HUES64 (cell line): ENCODE data around the gene SYNJ2.
"Not testable (repeated sequence)": the region's sequence is repeated elsewhere in the genome, so short reads cannot be mapped to it uniquely, and the experiment has no call there.

ENCODE experiments used
- H3K27ac ChIP-seq: 2 replicates; pipeline ENCODE4 v1.7.0; 2013; ENCODE audit warnings: low read depth, low read length, inconsistent platforms
- H3K27me3 ChIP-seq: 2 replicates; pipeline ENCODE4 v1.6.1; 2013; ENCODE audit warnings: mild to moderate bottlenecking, low read length; ENCODE audit not compliant: insufficient read depth
- H3K36me3 ChIP-seq: 2 replicates; pipeline ENCODE4 v1.6.1; 2013; ENCODE audit warnings: mild to moderate bottlenecking, low read length; ENCODE audit not compliant: insufficient read depth
- H3K4me1 ChIP-seq: 2 replicates; pipeline ENCODE4 v1.6.1; 2013; ENCODE audit warnings: mild to moderate bottlenecking, low read length, moderate library complexity; ENCODE audit not compliant: insufficient read depth
- H3K4me3 ChIP-seq: 2 replicates; pipeline ENCODE4 v1.5.1; 2013; ENCODE audit warnings: mild to moderate bottlenecking, low read length, moderate library complexity
- H3K9ac ChIP-seq: 2 replicates; pipeline ENCODE4 v1.6.1; 2013; ENCODE audit warnings: mild to moderate bottlenecking, low read depth, low read length
- H3K9me3 ChIP-seq: 2 replicates; pipeline ENCODE4 v1.6.1; 2013; ENCODE audit warnings: low read depth, low read length; ENCODE audit not compliant: insufficient read depth
- WGBS: fragments of 150-250, 120-280 bp; methylation state at CpG from one replicate; pipeline ENCODE4 v1.1.7; 2013; ENCODE audit warnings: missing lambda C conversion rate; 5-methylcytosine and 5-hydroxymethylcytosine counted together

The SYNJ2 gene

GRCh38 chr6:157961153-157961831, 20.4 kb upstream of the SYNJ2 start:
- Histone ChIP-seq H3K4me1 (no peaks in the 10 kb centered on the region; the same call in 1 of the 2 replicates), H3K36me3 (no peaks in the 10 kb centered on the region), H3K27me3 (no peaks in the 10 kb centered on the region), H3K9ac (no peak overlapping the region), H3K9me3 (peaks cover 22% of the 10 kb centered on the region), H3K4me3 (no peak overlapping the region), H3K27ac (no peak overlapping the region)
- 94% methylated on average over 4 of the region's 5 CpGs for WGBS

GRCh38 chr6:157961832-157962575, 19.7 kb upstream of the SYNJ2 start:
- Histone ChIP-seq H3K9ac (no peak overlapping the region), H3K27me3 (no peaks in the 10 kb centered on the region), H3K4me3 (no peak overlapping the region), H3K27ac (no peak overlapping the region), H3K4me1 (peaks cover 6% of the 10 kb centered on the region), H3K36me3 (no peaks in the 10 kb centered on the region), H3K9me3 (peaks cover 22% of the 10 kb centered on the region)
- 92% methylated on average over 13 of the region's 13 CpGs for WGBS

- 94% methylated on average over 12 of the region's 12 CpGs for WGBS
- Histone ChIP-seq H3K9me3 (peaks cover 21% of the 10 kb centered on the region), H3K4me1 (peaks cover 6% of the 10 kb centered on the region), H3K9ac (no peak overlapping the region), H3K27me3 (no peaks in the 10 kb centered on the region), H3K27ac (no peak overlapping the region), H3K36me3 (no peaks in the 10 kb centered on the region), H3K4me3 (no peak overlapping the region)
Measured at GRCh38 chr6:157962601-157963302, 18.9 kb upstream of the SYNJ2 start.

DNA sequence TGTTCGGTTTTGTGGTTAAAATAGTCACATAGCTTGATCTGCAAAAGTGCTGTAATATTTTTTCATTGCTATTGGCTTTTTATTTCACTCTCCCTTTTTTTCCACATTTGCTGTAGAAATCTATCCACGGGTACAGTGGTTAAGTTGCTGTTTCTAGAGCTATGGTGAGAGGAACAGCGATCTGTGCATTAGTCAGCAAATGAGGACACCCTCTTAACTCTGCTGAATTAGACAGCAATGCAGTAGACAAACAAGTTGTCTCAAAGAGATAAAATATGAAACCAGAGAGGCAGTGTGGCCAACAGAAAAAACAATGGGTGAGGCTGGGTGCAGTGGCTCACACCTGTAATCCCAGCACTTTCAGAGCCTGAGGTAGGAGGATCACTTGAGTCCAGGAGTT, 17.6 kb upstream of the SYNJ2 start:
- peaks cover 9% of the 10 kb centered on the region for H3K9me3 ChIP-seq
- no peak overlapping the region for H3K4me3 ChIP-seq
- 91% methylated on average over 3 of the region's 3 CpGs for WGBS
- no peaks in the 10 kb centered on the region for H3K27me3 ChIP-seq
- H3K9ac ChIP-seq, result no peak overlapping the region
- H3K36me3 ChIP-seq, result no peaks in the 10 kb centered on the region
- peaks cover 9% of the 10 kb centered on the region for H3K4me1 ChIP-seq
- H3K27ac ChIP-seq, result no peak overlapping the region

DNA sequence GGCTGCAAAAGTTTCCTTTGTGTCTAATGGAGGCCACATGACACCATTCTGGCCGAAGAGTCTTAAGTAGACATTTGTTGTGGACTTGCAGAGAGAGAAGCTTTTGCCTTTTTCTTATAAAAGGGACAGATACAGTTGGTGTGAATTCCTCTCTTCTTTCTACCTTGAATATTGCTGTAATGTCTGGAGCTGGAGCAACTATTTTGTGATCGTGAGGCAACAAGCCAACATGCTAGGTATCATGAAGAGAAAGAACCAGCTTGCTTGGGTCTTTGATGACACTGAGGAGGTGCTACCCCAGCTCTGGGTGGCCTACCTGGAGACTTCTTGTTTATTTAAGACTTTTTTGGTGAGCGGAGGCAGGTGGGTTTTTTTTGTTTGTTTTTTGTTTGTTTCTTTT, 16.3 kb upstream of the SYNJ2 start:
- Histone ChIP-seq H3K27ac (no peak overlapping the region), H3K9me3 (no peaks in the 10 kb centered on the region), H3K36me3 (no peaks in the 10 kb centered on the region), H3K4me3 (no peak overlapping the region), H3K4me1 (peaks cover 12% of the 10 kb centered on the region), H3K27me3 (no peaks in the 10 kb centered on the region), H3K9ac (no peak overlapping the region)
- 98% methylated on average over 3 of the region's 3 CpGs for WGBS

DNA sequence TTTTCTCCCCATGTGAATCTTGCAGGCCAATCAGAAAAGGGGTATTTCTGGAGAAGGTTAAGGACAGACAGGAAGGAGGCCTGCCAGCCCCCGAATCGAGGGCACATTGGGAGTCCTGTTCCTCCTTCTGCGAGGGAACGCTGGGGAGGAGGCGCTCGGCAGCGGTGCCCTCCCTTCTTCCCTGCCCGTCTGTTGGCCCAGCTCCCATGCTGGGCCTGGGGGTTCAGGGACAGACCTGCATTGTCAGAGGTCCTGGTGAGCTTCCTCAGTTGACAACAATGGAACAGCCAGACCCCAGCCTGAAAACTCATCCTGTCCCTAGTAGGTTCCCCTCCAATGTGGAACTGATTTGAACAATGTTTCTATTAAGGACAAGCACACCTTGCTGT, 15.1 kb upstream of the SYNJ2 start:
- Histone ChIP-seq H3K4me3 (no peak overlapping the region), H3K9me3 (no peaks in the 10 kb centered on the region), H3K27ac (no peak overlapping the region), H3K4me1 (peaks cover 12% of the 10 kb centered on the region), H3K9ac (no peak overlapping the region), H3K27me3 (no peaks in the 10 kb centered on the region), H3K36me3 (no peaks in the 10 kb centered on the region)
- WGBS, result 80% methylated on average over 8 of the region's 8 CpGs

DNA sequence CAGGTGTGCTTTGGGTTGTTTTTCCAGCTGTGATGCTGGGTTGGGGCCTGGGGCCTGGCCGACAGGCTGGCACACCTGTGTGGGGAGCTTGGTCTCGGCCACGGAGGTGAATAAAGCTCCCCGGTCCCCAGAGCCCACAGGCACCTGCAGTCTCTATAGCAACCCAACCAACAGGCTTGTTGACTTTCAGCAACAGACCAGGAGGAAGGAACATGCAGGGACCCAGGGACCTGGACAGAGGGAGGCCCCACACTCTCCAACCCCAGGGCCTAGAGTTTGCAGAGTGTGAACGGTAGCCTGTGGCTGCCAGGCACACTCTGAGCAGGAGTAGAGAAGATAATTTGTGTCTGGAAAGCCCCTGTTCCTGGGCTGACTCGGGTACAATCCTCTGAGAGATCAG, 14.6 kb upstream of the SYNJ2 start:
- H3K4me3 ChIP-seq, result no peak overlapping the region
- peaks cover 12% of the 10 kb centered on the region for H3K4me1 ChIP-seq
- WGBS, result 82% methylated on average over 6 of the region's 6 CpGs
- H3K27me3 ChIP-seq, result no peaks in the 10 kb centered on the region
- no peak overlapping the region for H3K9ac ChIP-seq
- H3K27ac ChIP-seq, result no peak overlapping the region
- no peaks in the 10 kb centered on the region for H3K36me3 ChIP-seq
- no peaks in the 10 kb centered on the region for H3K9me3 ChIP-seq

DNA sequence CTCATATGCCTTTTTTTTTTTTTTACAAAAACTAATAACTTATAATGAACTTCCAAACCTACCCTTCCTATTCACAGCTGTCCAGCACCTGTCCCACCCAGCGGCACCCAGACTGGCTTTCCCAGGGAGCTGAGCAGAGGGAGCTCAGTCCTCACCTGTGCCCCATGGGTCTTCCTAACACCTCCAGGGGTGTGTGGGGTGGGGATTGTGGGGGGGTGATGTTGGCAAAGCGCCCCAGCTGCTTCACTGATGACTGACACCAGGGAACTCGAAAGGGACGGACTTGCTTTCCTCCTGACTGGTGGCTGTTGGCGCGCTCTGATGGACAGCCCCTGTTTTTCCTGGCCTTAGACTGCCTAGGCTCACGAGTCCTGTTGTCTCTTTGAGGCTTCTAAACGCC, 14.2 kb upstream of the SYNJ2 start:
- Histone ChIP-seq H3K27ac (no peak overlapping the region), H3K4me3 (no peak overlapping the region), H3K27me3 (no peaks in the 10 kb centered on the region), H3K36me3 (no peaks in the 10 kb centered on the region), H3K4me1 (peaks cover 12% of the 10 kb centered on the region), H3K9me3 (no peaks in the 10 kb centered on the region), H3K9ac (no peak overlapping the region)
- WGBS, result 86% methylated on average over 8 of the region's 8 CpGs

DNA sequence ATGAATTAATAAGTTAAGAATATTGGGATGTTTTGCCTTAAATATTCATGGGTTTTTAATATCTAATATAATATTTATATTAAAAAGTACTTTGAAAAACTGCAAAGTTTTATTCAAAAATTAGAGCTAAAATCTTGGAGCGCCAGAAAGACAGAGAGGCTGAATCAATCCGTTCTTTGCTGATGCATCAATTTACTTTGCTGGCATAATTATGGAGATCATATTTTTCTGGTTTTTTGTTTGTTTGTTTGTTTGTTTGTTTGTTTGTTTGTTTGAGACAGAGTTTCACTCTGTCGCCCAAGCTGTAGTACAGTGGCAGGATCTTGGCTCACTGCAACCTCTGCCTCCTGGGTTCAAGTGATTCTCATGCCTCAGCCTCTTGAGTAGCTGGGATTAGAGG, 9.5 kb upstream of the SYNJ2 start:
- H3K36me3 ChIP-seq, H3K9ac ChIP-seq, H3K4me3 ChIP-seq, H3K4me1 ChIP-seq, H3K27ac ChIP-seq, H3K9me3 ChIP-seq, H3K27me3 ChIP-seq: not testable (repeated sequence)
- WGBS, result 94% methylated on average over 3 of the region's 3 CpGs

GRCh38 chr6:157974341-157974894, 7.2 kb upstream of the SYNJ2 start:
- Histone ChIP-seq H3K27ac (no peak overlapping the region), H3K27me3 (no peaks in the 10 kb centered on the region), H3K9ac (no peak overlapping the region), H3K9me3 (no peaks in the 10 kb centered on the region), H3K36me3 (no peaks in the 10 kb centered on the region), H3K4me1 (peaks cover under 1% of the 10 kb centered on the region; the same call in 1 of the 2 replicates), H3K4me3 (no peak overlapping the region)
- 80% methylated on average over 9 of the region's 9 CpGs for WGBS

DNA sequence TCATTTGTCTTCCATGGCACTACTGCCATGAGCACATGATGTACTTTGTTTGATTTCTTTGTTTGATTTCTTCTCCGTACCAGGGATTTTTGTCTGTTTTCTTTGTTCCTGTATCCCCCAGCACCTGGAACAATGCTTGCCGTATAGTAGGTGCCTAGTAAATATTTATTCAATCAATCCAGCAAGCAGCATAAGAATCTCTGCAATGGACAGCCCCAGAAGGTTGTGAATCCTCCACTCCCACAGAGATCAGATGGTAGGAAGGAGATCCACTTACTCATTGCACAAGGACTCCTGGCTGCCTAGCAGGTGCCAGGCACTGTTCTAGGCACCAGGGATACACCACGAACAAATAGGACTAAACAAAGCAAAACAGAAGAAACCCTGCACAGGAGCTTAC, 6.7 kb upstream of the SYNJ2 start:
- H3K9me3 ChIP-seq, result no peaks in the 10 kb centered on the region
- 92% methylated on average over 2 of the region's 3 CpGs for WGBS
- H3K27me3 ChIP-seq, result peaks cover 3% of the 10 kb centered on the region; the same call in 1 of the 2 replicates
- no peak overlapping the region for H3K4me3 ChIP-seq
- H3K36me3 ChIP-seq, result no peaks in the 10 kb centered on the region
- no peaks in the 10 kb centered on the region; the same call in 1 of the 2 replicates for H3K4me1 ChIP-seq
- H3K27ac ChIP-seq, result no peak overlapping the region
- no peak overlapping the region for H3K9ac ChIP-seq
